HepG2 (cell line): Measurements from ENCODE around the gene CERS6. TPM values are rescaled to one million over a fixed set of nuclear protein-coding genes. Genes with fewer than 3 reads are reported as not detected.

Experiments used
- ATAC-seq: fragments of 200-7000 bp; cut with Tn5 transposase; 3 replicates; pipeline ENCODE4 v1.9.1; 2020; ENCODE audit warnings: mild to moderate bottlenecking, moderate library complexity
- BruUV-seq: library from RNA; stranded (reverse); fragments of 400-500 nt; replicated peaks from 2 replicates; lab custom pipeline; 2021; lab: Mats Ljungman, UMichigan
- CTCF ChIA-PET: fragments of 300-600 bp; formaldehyde crosslinking; extraction: SDS; loops from one replicate; lab custom pipeline; 2021; ENCODE audit warnings: low total read pairs, inconsistent platforms, low intra/inter-chr PET ratio; lab: Yijun Ruan, JAX
- POLR2A ChIA-PET: fragments of 350-600 bp; sonication (Branson Sonifier 250); formaldehyde crosslinking; loops from one replicate; lab custom pipeline; 2020; ENCODE audit warnings: antibody characterized with exemption, inconsistent platforms; lab: Yijun Ruan, JAX
- DNase-seq: peaks from one replicate; pipeline ENCODE4 v3.0.0-alpha.2; 2015; ENCODE audit warnings: low spot score
- FAIRE-seq: peaks from 3 replicates; lab custom pipeline; 2011; peaks lifted over from hg19 to GRCh38; lab: Jason Lieb, UNC
- H2AFZ ChIP-seq: one replicate; pipeline ENCODE4 v1.6.1; 2011; ENCODE audit warnings: low read length, inconsistent platforms
- H3K27ac ChIP-seq: fragments of 300-600 bp; 3 replicates; pipeline ENCODE4 v1.8.0; 2011; ENCODE audit warnings: mixed run types, mild to moderate bottlenecking, mixed read lengths, low read length, inconsistent platforms; ENCODE audit not compliant: insufficient read depth; ENCODE audit errors: extremely low read length
- H3K27me3 ChIP-seq, 2 experiments: fragments of 200-600 bp in 1 of 2; 2 replicates in 1 of 2; 3 replicates in 1 of 2; pipeline versions ENCODE4 v1.6.0 to v1.8.0; 2011; ENCODE audit warnings: low read length in 2 of 2, mild to moderate bottlenecking in 2 of 2, moderate library complexity in 2 of 2, inconsistent platforms in 1 of 2; ENCODE audit not compliant: insufficient read depth in 2 of 2, control insufficient read depth in 1 of 2
- H3K36me3 ChIP-seq, 2 experiments: fragments of 200-600 bp in 1 of 2; replicated peaks in 1 of 2; 2 replicates in 1 of 2; 3 replicates in 1 of 2; pipeline versions ENCODE4 v1.5.1 to v1.8.0; 2011; ENCODE audit warnings: low read length in 2 of 2, inconsistent platforms in 1 of 2; ENCODE audit not compliant: insufficient read depth in 2 of 2, control insufficient read depth in 1 of 2
- H3K4me1 ChIP-seq: 2 replicates; pipeline ENCODE4 v1.5.1; 2012; ENCODE audit warnings: low read length, inconsistent platforms; ENCODE audit not compliant: insufficient read depth
- H3K4me2 ChIP-seq: 2 replicates; pipeline ENCODE4 v1.6.0; 2011; ENCODE audit warnings: low read depth, low read length, inconsistent platforms
- H3K4me3 ChIP-seq, 3 experiments: fragments of 200-600 bp in 1 of 3; sonication (generic), shearing (Covaris generic) in 1 of 3; replicated peaks in 1 of 3; 2 replicates each; pipeline ENCODE4 v1.5.1; 2011 to 2016; ENCODE audit warnings: low read length in 3 of 3, inconsistent platforms in 2 of 3, low read depth in 2 of 3, mild to moderate bottlenecking in 2 of 3, control low read depth in 1 of 3, mixed read lengths in 1 of 3; ENCODE audit not compliant: insufficient read depth in 1 of 3
- H3K79me2 ChIP-seq: one replicate; pipeline ENCODE4 v1.6.1; 2011; ENCODE audit warnings: low read length, inconsistent platforms; ENCODE audit not compliant: insufficient read depth
- H3K9ac ChIP-seq: 2 replicates; pipeline ENCODE4 v1.6.0; 2011; ENCODE audit warnings: mild to moderate bottlenecking, low read depth, low read length, inconsistent platforms; ENCODE audit not compliant: insufficient read depth
- H3K9me3 ChIP-seq: 2 replicates; pipeline ENCODE4 v1.5.1; 2012; ENCODE audit warnings: mild to moderate bottlenecking, low read length
- H4K20me1 ChIP-seq: 2 replicates; pipeline ENCODE4 v1.6.0; 2011; ENCODE audit warnings: inconsistent platforms, mild to moderate bottlenecking, low read length, moderate library complexity; ENCODE audit not compliant: insufficient read depth
- BATF2 ChIP-seq: sonication (generic); formaldehyde crosslinking; IDR thresholded peaks from 2 replicates; pipeline ENCODE4 v1.8.0; 2022; ENCODE audit warnings: mild to moderate bottlenecking, missing genetic modification reagents, moderate library complexity
- GTF3A ChIP-seq: sonication (generic); formaldehyde crosslinking; conservative IDR thresholded peaks from 2 replicates; pipeline ENCODE4 v1.4.0; 2020; ENCODE audit warnings: mild to moderate bottlenecking, missing genetic modification reagents
- JDP2 ChIP-seq: sonication (generic); formaldehyde crosslinking; IDR thresholded peaks from 2 replicates; pipeline ENCODE4 v1.8.1; 2022; ENCODE audit warnings: missing genetic modification reagents, borderline replicate concordance
- NR3C1 ChIP-seq: sonication (generic); formaldehyde crosslinking; IDR thresholded peaks from 2 replicates; pipeline ENCODE4 v1.4.0; 2020; ENCODE audit warnings: missing genetic modification reagents
- PLRG1 ChIP-seq: fragments of 450-650 bp; conservative IDR thresholded peaks from 2 replicates; pipeline ENCODE4 v1.6.1; 2016
- ZFP36L1 ChIP-seq: sonication (generic); formaldehyde crosslinking; IDR thresholded peaks from 2 replicates; pipeline ENCODE4 v1.8.0; 2022; ENCODE audit warnings: mild to moderate bottlenecking, missing genetic modification reagents, moderate library complexity
- ZNF430 ChIP-seq: sonication (generic); formaldehyde crosslinking; IDR thresholded peaks from 2 replicates; pipeline ENCODE4 v1.9.0; 2021; ENCODE audit warnings: mild to moderate bottlenecking, missing genetic modification reagents
- ZNF549 ChIP-seq: sonication (generic); formaldehyde crosslinking; IDR thresholded peaks from 2 replicates; pipeline ENCODE4 v1.5.0; 2020; ENCODE audit warnings: missing genetic modification reagents
- WGBS: methylation state at CpG from one replicate; pipeline ENCODE4 v1.1.6; 2017; ENCODE audit warnings: low lambda C conversion rate; 5-methylcytosine and 5-hydroxymethylcytosine counted together
- in situ Hi-C: cut with HindIII; loops from 2 replicates; pipeline ENCODE4 v1.10.0; 2017; ENCODE audit warnings: low pct_unique_long_range_greater_than_20kb; ENCODE audit not compliant: extremely low pct_ligation_motif_present
- intact Hi-C: fragments of 100-400 bp; cut with micrococcal nuclease; formaldehyde crosslinking; loops from one replicate; pipeline ENCODE4 v1.10.0; 2022; ENCODE audit not compliant: unreplicated experiment
- polyA plus RNA-seq, 8 experiments: library from polyadenylated mRNA; depleted of rRNA in 3 of 8; stranded (reverse) in 7 of 8; unstranded in 1 of 8; fragments of >200 nt; fragmentation: Illumina TruSeq in 4 of 8; extraction: Trizol in 4 of 8; gene quantifications; 2 replicates each; pipeline versions ENCODE4 v1.2.1 to v1.2.3, GENCODE V29; 2011 to 2016; ENCODE audit warnings: low read depth in 4 of 8, missing spikeins in 1 of 8, mixed read lengths in 1 of 8; ENCODE audit not compliant: insufficient read depth in 1 of 8
- total RNA-seq, 5 experiments: library from RNA; depleted of rRNA; stranded (reverse); fragments of >200 nt; fragmentation: Illumina TruSeq; extraction: Trizol; gene quantifications; 2 replicates each; pipeline ENCODE4 v1.2.3, GENCODE V29; 2016; ENCODE audit warnings: low read depth in 1 of 5
- TF ChIP-seq, protein P1 (sequence below): sonication (generic); formaldehyde crosslinking; IDR thresholded peaks from 2 replicates; pipeline ENCODE4 v1.4.0; 2020; ENCODE audit warnings: mild to moderate bottlenecking, missing genetic modification reagents

Gene CERS6
- total and polyA plus RNA-seq, 2 of the 13 experiments (the other 11 are each of a cell fraction or from before 2014, with no cell fraction given) = 10.1 to 20.3 TPM

- no peaks in the 10 kb centered on the region for H3K27me3 ChIP-seq
- H4K20me1 ChIP-seq = no peaks in the 10 kb centered on the region
- CTCF ChIA-PET = no interaction called here
- no peaks in the 10 kb centered on the region; a peak in 1 of 5 replicates for H3K36me3 ChIP-seq
- FAIRE-seq (no peak), DNase-seq (no peak), ATAC-seq (no peak)
- no peaks in the 10 kb centered on the region for H3K4me1 ChIP-seq
- no TSS peak for BruUV-seq
- H3K4me3 ChIP-seq = no peak overlapping the region
- H3K79me2 ChIP-seq = no peaks in the 10 kb centered on the region
- no peak overlapping the region for H3K27ac ChIP-seq
- WGBS = 97% methylated on average over 7 of the region's 7 CpGs
- no peak overlapping the region for H3K9ac ChIP-seq
- POLR2A ChIA-PET = no interaction called here
- TF ChIP-seq ZNF430 (no peak), BATF2 (CRISPR knock-in tag) (no peak), GTF3A (CRISPR knock-in tag) (no peak), NR3C1 (no peak), JDP2 (no peak), ZNF549 (no peak), PLRG1 (no peak), ZFP36L1 (CRISPR knock-in tag) (no peak)
- TF ChIP-seq, protein P1, sequence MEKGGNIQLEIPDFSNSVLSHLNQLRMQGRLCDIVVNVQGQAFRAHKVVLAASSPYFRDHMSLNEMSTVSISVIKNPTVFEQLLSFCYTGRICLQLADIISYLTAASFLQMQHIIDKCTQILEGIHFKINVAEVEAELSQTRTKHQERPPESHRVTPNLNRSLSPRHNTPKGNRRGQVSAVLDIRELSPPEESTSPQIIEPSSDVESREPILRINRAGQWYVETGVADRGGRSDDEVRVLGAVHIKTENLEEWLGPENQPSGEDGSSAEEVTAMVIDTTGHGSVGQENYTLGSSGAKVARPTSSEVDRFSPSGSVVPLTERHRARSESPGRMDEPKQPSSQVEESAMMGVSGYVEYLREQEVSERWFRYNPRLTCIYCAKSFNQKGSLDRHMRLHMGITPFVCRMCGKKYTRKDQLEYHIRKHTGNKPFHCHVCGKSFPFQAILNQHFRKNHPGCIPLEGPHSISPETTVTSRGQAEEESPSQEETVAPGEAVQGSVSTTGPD = no peak
- H3K9me3 ChIP-seq = no peaks in the 10 kb centered on the region
- in situ Hi-C loops = no loop called here
- H3K4me2 ChIP-seq = no peak overlapping the region
- intact Hi-C loops = no loop called here
- H2AFZ ChIP-seq = no peak overlapping the region
Measured at GRCh38 chr2:168662651-168663208, 206.7 kb downstream of the CERS6 start.
